ENCODE results near the gene ZNF200.
A peak's percentile ranks its signal among the peaks of the same experiment; 100 is the strongest.
"Not testable (repeated sequence)": the region's sequence is repeated elsewhere in the genome, so short reads cannot be mapped to it uniquely, and the experiment has no call there.

Gene ZNF200, protein sequence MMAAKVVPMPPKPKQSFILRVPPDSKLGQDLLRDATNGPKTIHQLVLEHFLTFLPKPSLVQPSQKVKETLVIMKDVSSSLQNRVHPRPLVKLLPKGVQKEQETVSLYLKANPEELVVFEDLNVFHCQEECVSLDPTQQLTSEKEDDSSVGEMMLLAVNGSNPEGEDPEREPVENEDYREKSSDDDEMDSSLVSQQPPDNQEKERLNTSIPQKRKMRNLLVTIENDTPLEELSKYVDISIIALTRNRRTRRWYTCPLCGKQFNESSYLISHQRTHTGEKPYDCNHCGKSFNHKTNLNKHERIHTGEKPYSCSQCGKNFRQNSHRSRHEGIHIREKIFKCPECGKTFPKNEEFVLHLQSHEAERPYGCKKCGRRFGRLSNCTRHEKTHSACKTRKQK

DNA sequence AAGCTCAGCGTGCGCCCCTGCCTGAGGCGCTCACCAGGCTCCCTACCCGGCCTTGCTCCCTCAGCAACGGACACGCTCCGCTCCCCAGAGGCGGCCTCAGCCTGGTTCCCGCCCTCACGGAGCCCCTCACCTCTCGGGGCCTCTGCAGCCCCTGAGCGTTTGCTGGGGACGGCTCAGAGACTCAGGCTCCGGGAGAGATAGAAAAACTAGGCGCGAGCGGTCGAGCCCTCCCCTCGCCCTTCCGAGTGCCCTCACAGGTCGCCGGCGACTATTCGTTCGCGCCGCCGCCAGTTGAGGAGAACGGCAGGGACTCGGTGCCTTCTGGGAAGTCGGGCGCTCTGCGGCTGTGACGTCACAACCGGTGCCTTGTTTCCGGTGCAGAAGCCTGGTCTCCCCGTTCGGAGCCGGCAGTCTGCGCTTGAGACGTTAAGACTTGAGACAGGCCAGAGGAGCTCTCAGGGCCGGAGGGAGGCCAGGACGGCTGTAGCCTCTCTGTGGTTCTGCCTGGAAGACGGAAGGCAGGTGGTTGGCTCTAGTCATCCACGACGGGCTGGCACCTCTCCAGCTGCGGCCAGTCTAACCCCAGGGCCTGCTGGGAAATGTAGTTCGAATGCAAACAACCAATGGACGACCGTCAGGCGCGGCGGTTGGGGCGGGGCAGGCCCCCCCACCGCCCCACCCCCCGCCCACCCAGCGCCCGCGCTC is at the start of gene ZNF200:
TSS of gene ZNF200 (minus strand) at position 302 of the 705 bp plus-strand sequence. CDS start 1,403 bp downstream, outside the sequence.
- peak; percentile 91 for DNase-seq (ENCODE audit: low read depth)

DNA sequence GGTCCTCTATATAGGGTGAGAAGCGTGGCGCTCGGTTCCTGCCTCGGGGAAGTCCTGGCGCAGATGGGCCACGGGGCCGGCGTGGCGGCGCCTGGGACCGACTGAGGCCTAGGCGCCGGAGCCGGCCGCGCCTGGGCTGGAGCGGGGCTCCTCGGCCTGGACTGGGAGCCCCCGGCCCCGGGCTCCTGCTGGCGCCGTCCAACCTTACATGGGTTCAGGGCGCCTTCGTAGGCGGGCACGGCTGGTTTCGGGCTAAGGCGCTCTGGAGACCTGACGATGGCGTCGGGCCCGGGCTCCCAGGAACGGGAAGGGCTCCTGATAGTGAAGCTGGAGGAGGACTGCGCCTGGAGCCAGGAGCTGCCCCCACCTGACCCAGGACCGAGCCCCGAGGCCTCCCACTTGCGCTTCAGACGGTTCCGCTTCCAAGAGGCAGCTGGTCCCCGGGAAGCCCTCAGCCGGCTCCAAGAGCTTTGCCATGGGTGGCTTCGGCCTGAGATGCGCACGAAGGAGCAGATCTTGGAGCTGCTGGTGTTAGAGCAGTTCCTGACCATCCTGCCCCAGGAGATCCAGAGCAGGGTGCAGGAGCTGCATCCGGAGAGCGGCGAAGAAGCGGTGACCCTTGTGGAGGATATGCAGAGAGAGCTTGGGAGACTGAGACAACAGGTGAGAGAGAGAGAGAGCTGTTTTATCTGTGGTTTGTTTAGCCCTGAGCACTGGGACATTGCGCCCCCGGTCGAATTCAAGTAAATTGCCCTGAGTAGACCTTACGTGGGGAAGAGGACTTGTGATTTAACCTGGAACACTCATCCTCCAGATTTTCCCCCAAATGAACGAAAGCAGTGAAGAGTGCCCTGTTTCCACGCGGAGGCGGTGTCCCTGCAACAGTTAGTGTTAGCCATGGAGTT is 48.8 kb upstream of the ZNF200 start:
- no peak for DNase-seq (ENCODE audit: low read depth)

DNA sequence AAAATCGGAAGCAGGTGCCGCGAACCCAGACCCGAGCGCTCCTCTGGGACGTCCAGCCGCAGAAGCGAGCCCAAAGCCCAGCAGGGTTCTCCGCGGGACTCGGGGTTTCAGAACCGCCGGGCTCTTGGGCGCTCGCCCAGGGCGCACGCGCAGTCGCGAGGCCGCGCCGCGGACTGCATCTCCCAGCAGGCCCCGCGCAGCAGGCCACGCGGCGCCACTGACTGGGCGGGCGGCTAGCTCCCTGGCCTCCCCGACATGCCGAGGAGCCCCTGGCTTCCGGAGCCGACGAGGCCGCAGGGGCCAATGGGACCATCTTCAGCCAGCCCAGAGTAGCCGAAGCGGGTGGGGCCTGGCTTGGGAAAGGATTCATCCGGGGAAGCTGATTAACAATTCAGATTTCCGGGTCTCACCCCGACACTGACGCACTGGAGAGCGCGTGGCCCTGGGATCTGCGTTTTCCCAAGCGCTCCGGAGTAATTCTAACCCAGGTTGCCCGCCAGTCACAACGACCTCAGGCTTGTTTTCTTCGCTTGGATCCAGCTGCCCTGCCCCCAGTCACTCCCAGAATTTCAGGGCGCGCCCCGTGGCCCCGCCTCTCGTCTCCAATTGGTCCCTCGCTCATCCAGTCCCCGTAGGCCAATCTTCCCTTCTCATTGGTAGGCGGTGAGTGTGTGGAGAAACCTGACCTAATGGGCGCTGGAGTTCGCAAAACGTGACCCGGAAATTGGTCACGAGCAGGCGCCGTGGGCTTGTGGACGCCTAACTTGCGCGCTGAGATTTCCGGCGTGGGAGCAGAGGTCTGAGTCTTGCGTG is 48.0 kb upstream of the ZNF200 start, which contains the start of gene ZNF263:
TSS of gene ZNF263 (plus strand) at position 762 of the 813 bp plus-strand sequence. CDS start 328 bp downstream, outside the sequence.
- DNase-seq (ENCODE audit: low read depth), result peak; percentile 99

DNA sequence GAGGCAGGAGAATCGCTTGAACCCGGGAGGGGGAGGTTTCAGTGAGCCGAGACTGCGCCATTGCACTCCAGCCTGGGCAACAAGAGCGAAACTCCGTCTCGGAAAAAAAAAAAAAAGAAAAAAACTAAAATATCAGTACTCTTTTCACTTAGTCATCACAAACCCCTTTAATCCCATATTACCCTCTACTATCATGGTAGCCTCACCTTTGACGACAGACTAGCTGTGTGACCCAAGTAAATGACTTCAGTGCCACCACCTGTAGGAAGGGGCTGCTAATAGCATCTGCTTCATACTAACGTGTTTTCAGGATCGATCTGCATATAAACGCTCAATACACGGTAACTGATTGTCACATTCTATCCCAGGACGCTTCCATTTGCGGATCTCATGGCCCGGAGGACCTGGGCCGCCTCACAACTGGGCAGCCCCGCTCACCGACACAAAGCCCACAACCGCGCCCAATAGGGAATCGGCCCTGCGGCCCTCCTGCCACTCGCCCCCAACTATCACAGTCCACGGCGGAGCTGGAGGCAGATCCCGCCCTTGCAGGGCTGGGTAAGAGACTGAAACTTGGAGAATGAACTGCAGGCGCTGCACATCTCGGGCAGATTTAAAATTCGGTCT is 47.3 kb upstream of the ZNF200 start:
- no peak for DNase-seq (ENCODE audit: low read depth)

DNA sequence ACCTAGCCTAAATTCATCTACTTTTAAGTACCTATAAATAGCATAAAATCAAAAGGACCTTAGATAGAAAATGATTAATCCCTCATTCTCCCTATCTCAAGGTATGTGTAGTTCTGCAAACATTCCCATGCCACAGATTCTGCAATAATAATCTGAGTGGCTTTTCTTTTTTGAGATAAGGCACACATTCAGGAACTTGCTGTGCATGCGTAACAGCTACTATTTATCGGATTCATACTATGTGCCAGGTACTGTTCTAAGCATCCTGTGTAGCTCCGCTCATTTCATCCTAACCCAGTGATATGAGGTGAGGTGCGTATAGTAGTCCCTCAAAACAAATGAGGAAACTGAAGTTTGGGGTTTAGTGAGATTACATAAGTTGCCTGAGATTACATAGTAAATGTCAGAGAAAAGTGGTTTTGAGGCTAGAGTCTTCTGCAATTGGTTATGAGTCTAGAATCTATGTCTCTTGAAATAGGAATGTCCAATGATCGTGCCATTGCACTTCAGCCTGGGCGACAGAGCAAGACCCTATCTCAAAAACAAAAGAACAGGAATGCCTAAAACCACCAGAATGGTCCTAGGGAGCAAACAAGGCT is 46.4 kb upstream of the ZNF200 start:
- DNase-seq (ENCODE audit: low read depth), result no peak

DNA sequence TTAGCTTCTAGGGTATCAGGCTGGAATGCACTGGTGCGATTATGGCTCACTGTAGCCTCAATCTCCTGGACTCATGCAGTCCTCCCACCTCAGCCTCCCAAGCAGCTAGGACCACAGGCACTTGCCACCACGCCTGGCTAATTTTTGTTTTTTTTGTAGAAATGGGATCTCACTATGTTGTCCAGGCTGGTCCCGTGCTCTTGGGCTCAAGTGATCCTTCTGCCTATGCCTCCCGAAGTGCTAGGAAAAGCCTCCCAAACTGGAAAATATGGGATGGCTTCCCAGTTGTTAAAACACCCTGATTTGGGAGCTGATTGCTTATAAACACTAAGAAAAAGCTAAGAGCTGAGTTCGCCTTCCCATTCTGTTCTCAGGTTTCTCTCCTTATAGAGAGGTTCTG is 41.7 kb upstream of the ZNF200 start:
- DNase-seq (ENCODE audit: low read depth), result no peak

DNA sequence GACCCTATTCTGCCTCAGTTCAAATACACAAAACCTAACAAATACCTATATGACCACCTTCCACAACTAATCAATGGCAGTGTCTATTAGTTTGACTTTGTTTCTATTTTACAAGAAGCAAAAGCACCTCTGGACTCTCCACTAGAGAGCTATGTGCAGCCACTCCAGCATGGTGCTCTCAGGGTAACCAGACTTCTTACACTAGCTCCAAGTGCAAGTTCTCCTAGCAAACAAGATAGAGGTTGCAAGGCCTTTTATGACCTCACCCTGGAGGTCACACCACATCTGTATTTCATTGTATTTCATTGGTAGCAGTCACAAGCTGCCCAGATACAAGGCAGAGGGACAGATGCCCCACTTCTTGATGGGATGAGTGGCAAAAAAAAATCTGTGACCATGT is 40.0 kb upstream of the ZNF200 start:
- DNase-seq (ENCODE audit: low read depth), result no peak

DNA sequence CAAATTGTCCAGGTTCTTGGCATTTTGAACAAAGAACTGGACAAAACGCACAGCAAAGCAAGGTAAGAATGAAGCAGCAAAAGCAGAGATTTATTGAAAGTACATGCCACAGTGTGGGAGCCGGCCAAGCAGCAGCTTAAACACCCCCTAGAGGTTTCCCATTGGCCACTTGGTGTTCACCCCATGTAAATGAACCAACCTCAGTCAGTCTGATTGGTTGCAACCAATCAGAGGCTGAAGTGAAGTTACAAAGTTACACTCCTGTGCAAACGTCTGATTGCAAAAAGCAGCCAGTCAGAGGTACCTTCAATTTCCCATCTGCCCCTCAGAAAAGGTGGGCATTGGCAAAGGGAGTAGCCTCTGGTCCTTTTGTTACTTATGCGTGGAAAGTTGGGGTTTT is 39.5 kb upstream of the ZNF200 start:
- DNase-seq (ENCODE audit: low read depth), result no peak

DNA sequence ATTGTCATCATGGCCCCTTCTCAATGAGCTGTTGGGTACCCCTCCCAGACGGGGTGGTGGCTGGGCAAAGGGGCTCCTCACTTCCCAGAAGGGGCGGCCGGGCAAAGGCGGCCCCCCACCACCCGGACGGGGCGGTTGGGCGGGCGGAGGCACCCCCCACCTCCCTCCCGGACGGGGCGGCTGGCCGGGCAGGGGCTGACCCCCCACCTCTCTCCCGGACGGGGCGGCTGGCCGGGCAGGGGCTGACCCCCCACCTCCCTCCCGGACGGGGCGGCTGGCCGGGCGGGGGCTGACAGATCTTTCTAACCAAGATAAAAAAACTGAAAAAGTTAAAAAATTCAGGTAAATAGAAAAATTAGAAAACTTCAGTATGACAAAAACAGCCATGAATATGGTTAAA is 36.3 kb upstream of the ZNF200 start:
- DNase-seq (ENCODE audit: low read depth), result not testable (repeated sequence)

DNA sequence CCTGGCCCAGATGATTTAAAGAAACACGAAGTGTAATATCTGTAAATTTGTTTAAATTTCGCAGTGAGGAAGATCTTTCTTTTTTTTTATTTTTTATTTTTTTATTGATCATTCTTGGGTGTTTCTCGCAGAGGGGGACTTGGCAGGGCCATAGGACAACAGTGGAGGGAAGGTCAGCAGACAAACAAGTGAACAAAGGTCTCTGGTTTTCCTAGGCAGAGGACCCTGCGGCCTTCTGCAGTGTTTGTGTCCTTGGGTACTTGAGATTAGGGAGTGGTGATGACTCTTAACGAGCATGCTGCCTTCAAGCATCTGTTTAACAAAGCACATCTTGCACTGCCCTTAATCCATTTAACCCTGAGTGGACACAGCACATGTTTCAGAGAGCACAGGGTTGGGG is 35.8 kb upstream of the ZNF200 start:
- DNase-seq (ENCODE audit: low read depth), result not testable (repeated sequence)

DNA sequence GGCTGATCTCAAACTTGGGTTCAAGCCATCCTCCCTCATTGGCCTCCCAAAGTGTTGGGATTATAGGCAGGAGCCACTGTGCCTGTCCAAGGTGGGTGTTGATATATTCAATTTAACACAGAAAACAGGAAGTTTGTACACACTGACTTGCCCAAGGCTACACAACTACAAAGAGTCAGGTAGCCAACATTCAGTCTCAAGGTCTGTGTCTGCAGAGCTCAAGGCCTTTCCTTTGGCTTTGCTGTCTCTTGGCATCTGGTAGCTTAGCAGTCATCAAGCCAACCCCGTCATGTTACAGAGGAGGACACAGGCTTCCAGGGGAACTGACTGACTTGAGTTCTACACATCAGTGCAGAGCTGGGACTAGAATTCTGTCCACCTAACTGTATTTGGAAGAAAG is 33.3 kb upstream of the ZNF200 start:
- DNase-seq (ENCODE audit: low read depth), result no peak

DNA sequence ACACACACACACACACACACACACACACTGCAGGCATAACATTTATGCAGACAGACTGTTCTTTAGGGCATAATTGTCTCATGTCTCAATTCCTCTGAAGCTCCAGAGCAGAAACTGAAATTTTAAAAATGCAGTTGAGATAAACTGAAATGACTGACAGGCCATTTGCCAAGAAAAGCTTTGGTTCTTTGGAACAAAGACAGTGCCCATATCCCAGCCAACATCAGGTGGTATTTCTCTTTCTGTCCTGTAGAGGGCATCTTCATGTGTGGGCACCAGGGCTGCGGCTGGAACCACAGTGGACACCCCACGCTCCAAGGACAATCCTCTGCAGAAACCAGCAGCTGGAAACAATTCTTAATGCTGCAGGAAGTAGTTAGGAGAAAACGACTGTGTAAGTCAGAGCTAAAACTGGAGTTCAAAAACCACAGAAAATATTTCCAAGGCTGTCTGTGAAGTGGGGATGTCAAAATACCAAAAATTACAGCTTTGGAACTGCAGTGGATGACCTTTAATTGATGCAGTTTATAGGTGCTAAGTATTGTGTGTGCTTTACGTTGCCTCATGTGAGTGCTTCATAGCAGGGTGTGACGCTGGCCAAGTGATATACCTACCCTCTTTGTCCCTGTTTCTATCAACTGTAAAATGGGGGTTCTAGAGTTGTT is 32.0 kb upstream of the ZNF200 start:
- peak; percentile 54 for DNase-seq (ENCODE audit: low read depth)

DNA sequence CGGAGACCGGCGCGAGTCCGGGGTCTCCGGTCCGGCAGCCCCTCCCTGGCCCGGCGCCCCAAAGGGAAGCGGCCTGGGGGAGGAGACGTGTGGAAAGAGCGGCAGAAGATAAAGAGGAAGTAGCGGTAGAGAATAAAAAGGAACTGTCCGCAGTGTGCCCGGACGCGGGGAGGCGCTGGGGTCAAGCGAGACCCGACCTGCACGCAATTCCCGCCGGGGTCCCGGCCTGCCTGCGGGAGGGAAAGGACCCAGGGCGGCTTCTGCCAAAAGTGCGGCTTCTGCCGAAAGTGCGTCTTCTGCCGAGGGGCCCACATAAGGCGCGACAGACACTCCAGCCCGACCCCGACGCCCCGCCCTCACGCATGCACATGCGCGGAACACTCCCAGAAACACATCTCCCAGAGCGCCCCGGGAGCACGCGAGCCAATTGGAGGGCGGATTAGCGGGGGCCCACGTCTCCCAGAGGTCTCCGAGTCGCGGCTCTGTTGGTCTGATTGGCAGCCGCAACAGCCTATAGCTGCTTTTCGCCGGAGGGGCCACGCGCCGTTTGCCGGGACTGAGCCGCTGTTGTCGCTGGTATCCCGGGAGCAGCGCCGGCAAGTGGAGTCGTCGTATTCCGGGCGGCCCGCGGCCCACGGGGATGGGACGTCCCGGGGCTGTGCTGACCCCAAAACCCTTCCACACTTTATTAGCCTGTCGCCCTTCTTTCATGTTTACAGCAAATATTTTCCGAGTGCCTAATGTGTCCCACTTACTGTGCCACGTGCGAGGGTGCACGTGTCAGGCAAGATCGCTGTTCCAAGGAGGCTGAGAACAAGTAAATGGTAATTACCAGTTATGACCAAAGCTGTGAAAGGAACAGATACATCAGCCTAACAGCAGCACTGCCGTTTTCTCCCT is 29.4 kb upstream of the ZNF200 start:
- DNase-seq (ENCODE audit: low read depth), result peak; percentile 97

DNA sequence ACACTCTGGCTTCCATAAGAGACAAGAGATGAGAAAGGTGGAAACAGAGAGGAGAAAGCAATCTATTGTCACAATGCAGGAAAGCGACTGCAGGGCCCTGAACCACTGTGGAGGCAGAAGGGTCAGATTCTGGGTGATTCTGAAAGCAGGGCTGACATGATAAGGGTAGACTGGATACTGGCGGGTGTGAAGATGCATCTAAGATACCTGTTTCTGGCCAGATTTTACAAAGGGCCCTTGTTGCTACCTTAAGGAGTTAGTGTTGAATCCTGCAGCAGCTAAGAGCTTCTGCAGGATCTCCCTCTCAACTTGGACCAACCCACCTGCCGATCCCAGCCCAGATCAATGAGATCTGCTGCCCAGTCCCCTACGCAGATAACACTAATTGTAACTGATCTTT is 27.6 kb upstream of the ZNF200 start:
- DNase-seq (ENCODE audit: low read depth), result no peak

DNA sequence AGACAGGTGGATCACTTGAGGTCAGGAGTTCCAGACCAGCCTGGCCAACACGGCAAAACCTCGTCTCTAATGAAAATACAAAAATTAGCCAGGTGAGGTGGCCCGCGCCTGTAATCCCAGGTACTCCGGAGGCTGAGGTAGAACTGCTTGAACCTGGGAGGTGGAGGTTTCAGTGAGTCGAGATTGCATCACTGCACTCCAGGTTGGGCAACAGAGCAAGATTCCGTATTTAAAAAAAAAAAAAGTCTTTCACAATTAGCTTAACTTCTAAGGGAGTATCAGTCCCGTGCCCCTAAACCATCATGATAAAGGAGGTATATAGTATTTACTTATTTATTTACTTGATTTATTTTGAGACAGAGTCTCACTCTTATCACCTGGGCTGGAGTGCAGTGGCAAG is 24.9 kb upstream of the ZNF200 start:
- DNase-seq (ENCODE audit: low read depth), result no peak

DNA sequence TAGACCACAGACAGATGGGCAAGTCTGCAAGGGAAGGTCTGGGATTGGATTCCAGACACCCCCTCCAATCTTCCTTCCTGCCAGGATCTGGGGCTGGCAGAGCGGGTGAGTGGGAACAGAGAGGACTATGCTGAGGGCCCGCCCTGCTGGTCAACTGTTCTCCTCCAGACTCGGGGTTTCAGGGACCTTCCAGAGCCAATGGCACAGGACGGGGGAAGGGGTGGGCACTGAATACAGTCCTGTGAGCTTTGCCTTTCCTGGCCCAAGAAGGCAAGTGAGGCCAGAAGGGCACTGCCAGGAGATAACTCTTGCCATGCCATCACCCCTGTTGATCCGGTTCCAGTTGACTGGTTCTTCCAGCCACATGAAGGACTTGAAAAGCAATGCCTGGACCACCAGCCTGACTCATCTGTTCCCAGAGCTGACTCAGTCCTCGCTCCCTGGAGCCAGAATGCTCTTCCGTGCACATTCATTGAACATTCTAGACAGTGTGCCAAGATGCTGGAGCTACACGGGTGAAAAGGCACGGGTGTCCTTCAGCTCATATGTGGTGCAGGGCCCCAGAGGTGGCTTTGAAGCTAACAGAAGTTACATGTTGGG is 22.0 kb upstream of the ZNF200 start:
- DNase-seq (ENCODE audit: low read depth), result peak; percentile 54

DNA sequence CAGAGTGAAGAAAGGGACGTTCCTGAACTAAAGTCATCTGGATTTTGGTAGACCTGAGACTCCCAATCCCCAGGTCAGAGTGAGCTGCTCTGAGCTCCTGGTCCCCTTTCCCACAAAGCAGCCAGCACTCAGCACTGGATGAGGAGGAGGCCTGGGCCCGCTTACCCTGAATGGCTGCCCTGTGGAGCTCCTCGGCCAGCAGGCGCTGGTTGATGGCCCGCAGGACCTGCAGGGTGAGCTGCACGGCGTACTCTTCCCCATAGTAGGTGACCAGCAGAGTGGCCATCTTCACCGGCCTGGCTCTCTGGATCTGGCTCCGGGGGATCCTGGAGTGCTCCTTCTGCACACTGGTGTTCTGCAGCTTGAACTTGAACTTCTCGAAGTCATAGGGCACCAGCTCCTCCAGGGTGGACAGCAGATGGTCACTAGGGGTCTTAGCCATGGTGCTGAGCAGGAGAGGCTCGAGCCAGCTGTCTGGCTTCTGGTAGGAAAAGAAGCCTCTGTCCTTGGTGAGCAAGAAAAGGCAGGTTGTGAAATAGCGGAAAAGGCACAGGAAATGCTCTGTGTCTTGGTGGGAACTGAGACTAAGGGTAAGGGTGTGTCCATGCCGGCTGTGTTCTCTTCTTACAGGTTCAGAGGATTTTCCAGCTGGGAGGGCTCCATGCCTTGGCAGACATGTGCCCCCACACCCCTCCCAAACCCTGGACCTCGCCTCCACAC is 21.3 kb upstream of the ZNF200 start, which contains the start of gene MEFV:
TSS of gene MEFV (minus strand) at position 488 of the 720 bp plus-strand sequence. CDS start at position 442, 46 bp downstream.
- DNase-seq (ENCODE audit: low read depth), result no peak

DNA sequence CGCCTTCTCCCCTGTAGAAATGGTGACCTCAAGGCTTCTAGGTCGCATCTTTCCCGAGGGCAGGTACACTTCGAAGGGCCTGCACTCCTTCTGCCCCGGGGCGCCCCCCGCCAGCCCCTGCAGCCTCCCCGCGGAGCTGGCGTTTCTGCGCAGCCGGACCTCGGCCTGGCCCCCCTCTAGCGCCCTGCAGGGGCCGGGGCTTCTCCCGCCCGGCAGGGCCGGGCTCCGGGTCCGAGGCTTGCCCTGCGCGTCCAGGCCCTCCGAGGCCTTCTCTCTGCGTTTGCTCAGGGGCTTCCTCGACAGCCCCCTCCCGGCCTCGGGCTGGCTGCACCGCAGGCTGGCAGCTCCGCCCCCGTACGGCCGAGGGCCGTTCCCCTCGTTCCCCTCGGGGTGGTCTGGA is 19.4 kb upstream of the ZNF200 start:
- DNase-seq (ENCODE audit: low read depth), result no peak
